T-helper 1 cell (primary cell): ENCODE data around the gene COMTD1.
"Not testable (repeated sequence)": the region's sequence is repeated elsewhere in the genome, so short reads cannot be mapped to it uniquely, and the experiment has no call there.

Experiments used
- DNase-seq, 5 donors: peaks; one replicate each; pipeline ENCODE4 v3.0.0-alpha.2; 2012 to 2020

The COMTD1 gene

DNA sequence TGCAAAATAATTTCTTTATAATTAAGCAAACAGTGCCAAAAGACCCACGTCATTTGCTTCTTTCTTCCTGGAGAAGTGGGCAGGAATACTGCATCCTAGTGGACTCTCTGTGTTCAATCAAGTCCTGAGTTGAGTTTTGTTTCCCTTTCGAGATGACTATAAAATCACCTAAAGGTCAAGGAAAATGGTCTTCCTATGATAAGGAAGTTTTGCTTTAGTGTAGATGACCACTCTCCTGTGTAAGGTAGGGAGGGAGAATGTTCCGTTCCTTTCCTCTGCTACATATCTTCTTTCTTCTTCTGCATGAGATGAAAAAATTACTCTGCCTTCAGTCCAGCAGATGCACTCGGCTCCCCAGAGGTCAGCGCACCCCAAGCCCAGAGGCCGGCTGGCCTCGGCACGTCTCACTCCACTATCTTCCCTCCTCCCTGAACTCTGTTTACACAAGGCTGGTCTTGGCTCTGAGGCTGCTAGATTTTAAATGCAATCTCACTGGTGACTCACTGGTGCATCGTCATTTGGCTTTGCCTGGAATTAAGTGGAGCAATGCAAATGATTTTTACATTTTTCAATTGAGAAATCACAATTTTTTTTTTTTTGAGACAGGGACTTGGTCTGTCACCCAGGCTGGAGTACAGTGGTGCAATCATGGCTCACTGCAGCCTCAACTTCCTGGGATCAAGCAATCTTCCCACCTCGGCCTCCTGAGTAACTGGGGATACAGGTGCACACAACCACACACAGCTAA, 43.8 kb downstream of the COMTD1 start:
- DNase-seq, result no peak

DNA sequence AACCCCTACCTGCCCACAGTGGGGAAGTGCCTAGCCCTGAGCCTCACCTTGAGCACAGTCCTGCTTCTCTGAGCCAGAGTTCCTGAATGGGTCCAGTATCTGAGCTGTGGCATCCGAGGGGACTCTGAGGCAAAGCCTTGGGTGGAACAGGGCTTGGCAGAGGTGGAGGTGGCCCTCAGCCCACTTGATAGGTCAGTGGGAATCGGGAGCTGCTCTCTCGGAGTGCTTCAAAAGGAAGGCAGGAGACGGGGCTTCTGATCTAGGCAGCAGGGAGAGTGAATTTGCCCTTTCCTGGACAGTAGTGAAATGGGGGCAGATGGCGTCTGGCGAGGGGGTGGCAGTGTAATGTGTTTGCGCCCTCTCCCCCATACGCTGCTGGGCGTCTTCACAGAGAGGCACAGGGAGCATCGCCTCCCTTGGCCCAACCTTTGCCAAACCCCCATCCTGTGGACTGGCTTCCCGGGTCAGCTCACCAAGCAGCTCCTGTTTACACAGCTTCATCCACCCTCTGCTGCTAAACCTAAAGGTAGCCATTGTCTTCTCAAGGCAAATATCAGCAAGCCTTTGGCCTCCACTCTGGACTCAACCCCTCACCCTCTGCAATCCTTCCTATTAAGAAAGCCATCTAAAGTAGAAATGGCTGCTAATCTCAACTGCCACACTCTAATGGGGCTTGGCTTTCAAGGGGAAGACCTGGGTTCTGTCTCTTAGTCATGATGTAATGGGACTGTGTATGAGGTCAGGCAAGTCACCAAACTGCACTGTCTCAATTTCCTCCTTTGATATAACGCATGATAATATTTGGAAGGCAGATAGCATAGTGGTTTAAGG, 46.3 kb downstream of the COMTD1 start:
- no peak for DNase-seq

DNA sequence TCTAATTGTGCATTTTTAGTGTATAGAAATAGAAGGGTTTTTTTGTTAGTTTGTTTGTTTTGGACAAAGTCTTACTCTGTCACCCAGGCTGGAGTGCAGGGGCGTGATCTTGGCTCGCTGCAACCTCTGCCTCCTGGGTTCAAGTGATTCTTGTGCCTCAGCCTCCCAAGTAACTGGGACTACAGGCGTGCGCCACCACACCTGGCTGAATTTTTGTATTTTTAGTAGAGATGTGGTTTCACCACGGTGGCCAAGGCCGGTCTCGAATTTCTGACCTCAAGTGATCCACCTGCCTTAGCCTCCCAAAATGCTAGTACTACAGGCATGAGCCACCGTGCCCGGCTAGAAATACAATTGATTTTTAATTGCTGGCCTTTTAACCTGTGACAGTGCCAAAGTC, 47.2 kb downstream of the COMTD1 start:
- not testable (repeated sequence) for DNase-seq

DNA sequence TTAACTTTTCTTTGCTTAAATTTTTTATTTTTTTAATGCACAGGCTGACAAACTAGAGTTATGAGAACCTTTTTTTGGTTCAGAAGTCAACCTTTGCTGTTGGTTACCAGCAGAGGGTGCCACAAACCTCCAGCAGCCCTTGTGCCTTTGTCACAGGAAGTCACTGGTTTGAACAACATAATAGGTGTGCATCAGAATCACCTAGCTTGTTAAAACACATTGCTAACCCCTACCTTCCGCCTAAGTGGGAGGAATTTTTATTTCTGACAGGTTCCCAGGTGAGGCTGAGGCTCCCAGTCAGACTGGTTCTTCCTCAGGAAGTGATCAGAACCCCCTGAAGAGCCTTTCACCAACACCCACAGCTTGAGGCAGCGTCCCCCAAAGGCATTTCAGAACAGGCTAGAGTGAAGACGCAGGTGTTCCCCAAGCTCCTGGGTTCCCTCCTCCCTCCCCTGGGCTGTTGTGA, 47.8 kb downstream of the COMTD1 start:
- peak; percentile 37 to 74 (median 59) for DNase-seq

DNA sequence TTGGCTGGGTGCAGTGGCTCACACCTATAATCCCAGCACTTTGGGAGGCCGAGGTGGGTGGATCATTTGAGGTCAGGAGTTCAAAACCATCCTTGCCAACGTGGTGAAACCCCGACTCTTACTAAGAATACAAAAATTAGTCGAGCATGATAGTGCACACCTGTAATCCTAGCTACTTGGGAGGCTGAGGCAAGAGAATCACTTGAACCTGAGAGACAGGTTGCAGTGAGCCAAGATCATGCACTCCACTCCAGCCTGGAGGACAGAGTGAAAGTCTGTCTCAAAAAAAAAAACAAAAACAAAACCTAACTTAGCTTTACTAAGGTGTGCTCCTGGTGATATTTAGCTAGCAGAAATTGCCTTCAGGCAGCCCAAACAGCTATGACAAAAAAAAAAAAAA, 49.4 kb downstream of the COMTD1 start:
- DNase-seq, result no peak
